Measurements from ENCODE around the gene REC8. TPM values are rescaled to one million over a fixed set of nuclear protein-coding genes. Genes with fewer than 3 reads are reported as not detected.
"Not testable (repeated sequence)": the region's sequence is repeated elsewhere in the genome, so short reads cannot be mapped to it uniquely, and the experiment has no call there.

The REC8 gene
- polyA plus RNA-seq, 2 donors = 3.9 to 10.0 TPM

GRCh38 chr14:24207625-24208024 lies 35.7 kb downstream of the REC8 start:
- Histone ChIP-seq H3K9me3 (ENCODE audit: control insufficient read depth in 2 of 2, insufficient read depth in 1 of 2, low read depth in 1 of 2, low read length in 1 of 2) (no peaks in the 10 kb centered on the region), H3K27ac (ENCODE audit: low read depth in 2 of 2, low read length in 1 of 2) (no peak overlapping the region), H3K27me3 (ENCODE audit: control insufficient read depth in 1 of 2, insufficient read depth in 2 of 2, low read length in 2 of 2) (no peaks in the 10 kb centered on the region), H3K4me1 (ENCODE audit: control insufficient read depth in 2 of 2, insufficient read depth in 2 of 2, low read length in 1 of 2) (no peaks in the 10 kb centered on the region), H3K4me3 (ENCODE audit: low read depth in 1 of 2, low read length in 2 of 2) (no peak overlapping the region), H3K36me3 (ENCODE audit: control insufficient read depth in 2 of 2, insufficient read depth in 2 of 2, low read length in 1 of 2) (peaks cover 23 to 26% of the 10 kb centered on the region in 2 donors)
- WGBS, 2 donors = 99 to 100% methylated on average over 2 of the region's 2 CpGs

- 89 to 93% methylated on average over 6 of the region's 6 CpGs for WGBS, 2 donors
- no peaks in the 10 kb centered on the region for H3K9me3 ChIP-seq (ENCODE audit: control insufficient read depth in 2 of 2, insufficient read depth in 1 of 2, low read depth in 1 of 2, low read length in 1 of 2)
- no peaks in the 10 kb centered on the region for H3K4me1 ChIP-seq (ENCODE audit: control insufficient read depth in 2 of 2, insufficient read depth in 2 of 2, low read length in 1 of 2)
Observed at GRCh38 chr14:24211311-24211710, 39.4 kb downstream of the REC8 start.

GRCh38 chr14:24212924-24213865 lies 41.3 kb downstream of the REC8 start, which contains the start of gene CHMP4A:
CHMP4A (minus strand) TSS chr14:24213488; CDS start chr14:24213439, 49 bp downstream.
- Histone ChIP-seq H3K27me3 (ENCODE audit: control insufficient read depth in 1 of 2, insufficient read depth in 2 of 2, low read length in 2 of 2) (no peaks in the 10 kb centered on the region), H3K27ac (ENCODE audit: low read depth in 2 of 2, low read length in 1 of 2) (peak within 1 kb of the TSS; percentile 99 to 100), H3K4me3 (ENCODE audit: low read depth in 1 of 2, low read length in 2 of 2) (peak within 1 kb of the TSS; percentile 75 to 82), H3K9me3 (ENCODE audit: control insufficient read depth in 2 of 2, insufficient read depth in 1 of 2, low read depth in 1 of 2, low read length in 1 of 2) (no peaks in the 10 kb centered on the region), H3K36me3 (ENCODE audit: control insufficient read depth in 2 of 2, insufficient read depth in 2 of 2, low read length in 1 of 2) (peaks cover 19 to 20% of the 10 kb centered on the region in 2 donors), H3K4me1 (ENCODE audit: control insufficient read depth in 2 of 2, insufficient read depth in 2 of 2, low read length in 1 of 2) (no peaks in the 10 kb centered on the region)
- WGBS, 2 donors = 0 to 1% methylated on average over 44 to 53 of the region's 53 CpGs

More at GRCh38 chr14:24211311-24211710, 39.4 kb downstream of the REC8 start:
- Histone ChIP-seq H3K27ac (ENCODE audit: low read depth in 2 of 2, low read length in 1 of 2) (peak overlapping the region in 1 of 2 donors; percentile 10), H3K36me3 (ENCODE audit: control insufficient read depth in 2 of 2, insufficient read depth in 2 of 2, low read length in 1 of 2) (peaks cover 23 to 24% of the 10 kb centered on the region in 2 donors), H3K4me3 (ENCODE audit: low read depth in 1 of 2, low read length in 2 of 2) (no peak overlapping the region), H3K27me3 (ENCODE audit: control insufficient read depth in 1 of 2, insufficient read depth in 2 of 2, low read length in 2 of 2) (no peaks in the 10 kb centered on the region)

- Histone ChIP-seq H3K9me3 (ENCODE audit: control insufficient read depth in 2 of 2, insufficient read depth in 1 of 2, low read depth in 1 of 2, low read length in 1 of 2) (no peaks in the 10 kb centered on the region), H3K36me3 (ENCODE audit: control insufficient read depth in 2 of 2, insufficient read depth in 2 of 2, low read length in 1 of 2) (peaks cover 19 to 21% of the 10 kb centered on the region in 2 donors), H3K4me3 (ENCODE audit: low read depth in 1 of 2, low read length in 2 of 2) (peak overlapping the region in 1 of 2 donors; percentile 82), H3K27ac (ENCODE audit: low read depth in 2 of 2, low read length in 1 of 2) (peak overlapping the region; percentile 99 to 100), H3K27me3 (ENCODE audit: control insufficient read depth in 1 of 2, insufficient read depth in 2 of 2, low read length in 2 of 2) (no peaks in the 10 kb centered on the region), H3K4me1 (ENCODE audit: control insufficient read depth in 2 of 2, insufficient read depth in 2 of 2, low read length in 1 of 2) (no peaks in the 10 kb centered on the region)
- WGBS, 2 donors = 88 to 92% methylated on average over 7 of the region's 7 CpGs
Observed at GRCh38 chr14:24213866-24214662, 42.2 kb downstream of the REC8 start.

GRCh38 chr14:24215495-24216344 lies 43.8 kb downstream of the REC8 start, which contains the start of gene MDP1:
MDP1 (minus strand) TSS chr14:24216066; CDS start chr14:24215955, 111 bp downstream.
- H3K4me3 ChIP-seq (ENCODE audit: low read depth in 1 of 2, low read length in 2 of 2) = peak within 1 kb of the TSS; percentile 61 to 67
- no peaks in the 10 kb centered on the region for H3K4me1 ChIP-seq (ENCODE audit: control insufficient read depth in 2 of 2, insufficient read depth in 2 of 2, low read length in 1 of 2)
- 0 to 1% methylated on average over 40 of the region's 40 CpGs for WGBS, 2 donors

GRCh38 chr14:24216345-24216699 lies 44.4 kb downstream of the REC8 start:
- Histone ChIP-seq H3K36me3 (ENCODE audit: control insufficient read depth in 2 of 2, insufficient read depth in 2 of 2, low read length in 1 of 2) (peaks cover 5 to 6% of the 10 kb centered on the region in 2 donors), H3K9me3 (ENCODE audit: control insufficient read depth in 2 of 2, insufficient read depth in 1 of 2, low read depth in 1 of 2, low read length in 1 of 2) (no peaks in the 10 kb centered on the region), H3K27me3 (ENCODE audit: control insufficient read depth in 1 of 2, insufficient read depth in 2 of 2, low read length in 2 of 2) (no peaks in the 10 kb centered on the region), H3K4me1 (ENCODE audit: control insufficient read depth in 2 of 2, insufficient read depth in 2 of 2, low read length in 1 of 2) (no peaks in the 10 kb centered on the region), H3K27ac (ENCODE audit: low read depth in 2 of 2, low read length in 1 of 2) (peak overlapping the region in 1 of 2 donors; percentile 99), H3K4me3 (ENCODE audit: low read depth in 1 of 2, low read length in 2 of 2) (no peak overlapping the region)
- 84 to 92% methylated on average over 2 of the region's 2 CpGs for WGBS, 2 donors

More at GRCh38 chr14:24215495-24216344, 43.8 kb downstream of the REC8 start, which contains the start of gene MDP1:
- Histone ChIP-seq H3K36me3 (ENCODE audit: control insufficient read depth in 2 of 2, insufficient read depth in 2 of 2, low read length in 1 of 2) (peaks cover 5 to 8% of the 10 kb centered on the region in 2 donors), H3K27me3 (ENCODE audit: control insufficient read depth in 1 of 2, insufficient read depth in 2 of 2, low read length in 2 of 2) (no peaks in the 10 kb centered on the region), H3K9me3 (ENCODE audit: control insufficient read depth in 2 of 2, insufficient read depth in 1 of 2, low read depth in 1 of 2, low read length in 1 of 2) (no peaks in the 10 kb centered on the region), H3K27ac (ENCODE audit: low read depth in 2 of 2, low read length in 1 of 2) (peak within 1 kb of the TSS; percentile 92 to 99)

GRCh38 chr14:24216876-24217275 lies 45.0 kb downstream of the REC8 start:
- not testable (repeated sequence) for H3K27ac ChIP-seq (ENCODE audit: low read depth in 2 of 2, low read length in 1 of 2); H3K4me3 ChIP-seq (ENCODE audit: low read depth in 1 of 2, low read length in 2 of 2)
- WGBS, 2 donors = 95 to 97% methylated on average over 1 of the region's 1 CpG

GRCh38 chr14:24219080-24219479 lies 47.2 kb downstream of the REC8 start:
- WGBS, 2 donors = 93 to 96% methylated on average over 4 of the region's 4 CpGs
- Histone ChIP-seq H3K27ac (ENCODE audit: low read depth in 2 of 2, low read length in 1 of 2) (no peak overlapping the region), H3K27me3 (ENCODE audit: control insufficient read depth in 1 of 2, insufficient read depth in 2 of 2, low read length in 2 of 2) (no peaks in the 10 kb centered on the region), H3K4me3 (ENCODE audit: low read depth in 1 of 2, low read length in 2 of 2) (no peak overlapping the region), H3K4me1 (ENCODE audit: control insufficient read depth in 2 of 2, insufficient read depth in 2 of 2, low read length in 1 of 2) (no peaks in the 10 kb centered on the region), H3K9me3 (ENCODE audit: control insufficient read depth in 2 of 2, insufficient read depth in 1 of 2, low read depth in 1 of 2, low read length in 1 of 2) (no peaks in the 10 kb centered on the region), H3K36me3 (ENCODE audit: control insufficient read depth in 2 of 2, insufficient read depth in 2 of 2, low read length in 1 of 2) (peaks cover 3 to 5% of the 10 kb centered on the region in 2 donors)

More at GRCh38 chr14:24216876-24217275, 45.0 kb downstream of the REC8 start:
- not testable (repeated sequence) for H3K9me3 ChIP-seq (ENCODE audit: control insufficient read depth in 2 of 2, insufficient read depth in 1 of 2, low read depth in 1 of 2, low read length in 1 of 2); H3K27me3 ChIP-seq (ENCODE audit: control insufficient read depth in 1 of 2, insufficient read depth in 2 of 2, low read length in 2 of 2); H3K36me3 ChIP-seq (ENCODE audit: control insufficient read depth in 2 of 2, insufficient read depth in 2 of 2, low read length in 1 of 2); H3K4me1 ChIP-seq (ENCODE audit: control insufficient read depth in 2 of 2, insufficient read depth in 2 of 2, low read length in 1 of 2)

Data from esophagus (tissue), 2 donors.